Right cardiac atrium (tissue), 5 donors: ENCODE results near the gene AGPAT2. TPM values are rescaled to one million over a fixed set of nuclear protein-coding genes. Genes with fewer than 3 reads are reported as not detected.

Experiments used
- ATAC-seq, 2 donors: fragments of 200-7000 bp; cut with Tn5 transposase; one replicate each; pipeline versions ENCODE4 v1.8.0 to v1.9.1; 2020; ENCODE audit warnings: moderate library complexity in 2 of 2, mild to moderate bottlenecking in 1 of 2
- DNase-seq, 3 donors: peaks; one replicate each; pipeline ENCODE4 v3.0.0-alpha.2; 2020
- H3K27ac ChIP-seq: one replicate; pipeline ENCODE4 v1.5.1; 2013; ENCODE audit warnings: mild to moderate bottlenecking, low read length, control low read depth, moderate library complexity
- H3K27me3 ChIP-seq: one replicate; pipeline ENCODE4 v1.6.1; 2013; ENCODE audit not compliant: control insufficient read depth, insufficient read depth
- H3K4me1 ChIP-seq: one replicate; pipeline ENCODE4 v1.6.1; 2013; ENCODE audit warnings: low read length; ENCODE audit not compliant: control insufficient read depth, insufficient read depth
- H3K4me3 ChIP-seq: one replicate; pipeline ENCODE4 v1.5.1; 2013; ENCODE audit warnings: low read length, control low read depth
- H3K9me3 ChIP-seq: one replicate; pipeline ENCODE4 v1.6.1; 2013; ENCODE audit warnings: low read length; ENCODE audit not compliant: control insufficient read depth
- WGBS: extraction: QIAGEN DNeasy Blood & Tissue Kit; methylation state at CpG from one replicate; pipeline ENCODE4 v1.1.7; 2013; 5-methylcytosine and 5-hydroxymethylcytosine counted together
- intact Hi-C, 4 donors: fragments of 100-400 bp; cut with DNase I; formaldehyde crosslinking; loops; one replicate each; pipeline versions ENCODE4 v1.11.0 to v1.14.0; 2022 to 2023
- polyA plus RNA-seq: library from polyadenylated mRNA; stranded (reverse); fragments of 200-250 nt; gene quantifications from one replicate; pipeline ENCODE4 v1.2.3, GENCODE V29; 2013
- total RNA-seq, 4 donors: library from RNA; stranded (reverse); fragmentation: NEBNext Ultra II Directional; extraction: Animal tissue kit (Norgen Biotek cat#: 25700); gene quantifications; one replicate each; pipeline ENCODE4 v1.2.1, GENCODE V29; 2021
- donor health status: healthy with polysubstance abuse.
- donor health status: DM: no; HTN: yes; CAD: no.
- donor health status: DM: no; HTN: no; CAD: no.
- donor health status: DM: no; HTN: yes; CAD: no; lungs with severe emphysema.
- donor health status: DM: yes; HTN: yes; CAD: no.

Gene AGPAT2
- total and polyA plus RNA-seq, 5 donors = 63.0 to 149 (median 70.9) TPM

DNA sequence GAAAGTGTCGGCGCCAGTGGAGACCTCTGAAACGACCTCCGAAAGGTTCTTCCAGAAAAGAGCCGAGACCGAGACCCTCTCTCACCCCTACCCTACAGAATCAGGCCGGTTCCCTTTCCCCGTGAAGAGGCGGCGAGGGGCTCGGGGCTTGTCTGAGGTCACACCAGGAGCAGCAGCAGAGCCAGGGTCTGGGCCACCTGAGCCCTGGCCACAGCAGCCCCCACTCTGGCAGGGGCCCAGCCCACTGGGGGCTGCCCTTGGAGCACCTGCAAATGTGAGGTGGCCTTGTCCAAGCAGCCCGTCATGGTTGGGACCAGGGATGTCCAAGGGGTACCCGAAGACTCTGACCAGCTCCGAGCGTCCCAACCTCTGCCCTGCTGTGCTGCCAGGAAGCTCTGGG is 9.2 kb downstream of the AGPAT2 start:
- H3K4me3 ChIP-seq = no peak overlapping the region
- H3K9me3 ChIP-seq = no peaks in the 10 kb centered on the region
- DNase-seq (no peak), ATAC-seq (no peak)
- WGBS = 94% methylated on average over 15 of the region's 15 CpGs
- H3K27me3 ChIP-seq = no peaks in the 10 kb centered on the region
- peaks cover 3% of the 10 kb centered on the region for H3K4me1 ChIP-seq
- H3K27ac ChIP-seq = no peak overlapping the region
- intact Hi-C loops = no loop called here

DNA sequence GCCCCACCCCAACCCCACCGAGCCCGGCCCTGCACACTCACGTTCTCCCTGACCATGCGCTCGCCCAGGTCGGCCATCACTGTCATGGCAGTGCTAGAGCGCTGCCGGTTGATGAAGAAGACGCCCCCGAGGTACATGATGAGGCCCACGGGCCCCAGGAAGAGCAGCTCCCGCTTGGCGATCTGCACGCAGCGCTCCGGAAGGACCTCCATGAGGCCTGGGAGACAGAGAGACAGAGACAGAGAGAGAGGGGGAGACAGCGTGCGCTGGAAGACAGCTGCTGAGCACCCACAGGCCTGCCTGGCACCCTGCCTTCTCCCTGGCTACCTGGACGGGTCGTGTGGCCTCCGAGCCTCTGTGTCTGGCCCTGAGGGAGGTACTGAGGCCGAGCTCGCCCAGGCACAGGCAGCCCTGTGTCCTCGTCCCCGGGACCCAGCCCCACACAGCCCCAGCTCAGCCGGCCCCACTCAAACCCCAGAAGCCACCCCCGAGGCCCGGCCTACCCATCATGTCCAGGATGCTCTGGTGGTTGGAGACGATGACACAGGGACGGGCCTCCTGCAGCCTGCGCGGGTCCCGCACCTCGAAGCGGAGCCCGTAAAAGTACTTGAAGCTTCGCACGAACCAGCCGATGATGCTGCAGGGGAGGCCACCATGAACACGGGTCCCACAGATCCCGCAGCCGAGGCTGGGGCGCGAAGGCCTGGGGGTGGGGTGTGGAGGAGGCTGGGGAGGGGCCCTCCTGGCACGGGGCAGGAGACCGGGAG is 10.2 kb downstream of the AGPAT2 start:
- Histone ChIP-seq H3K9me3 (no peaks in the 10 kb centered on the region), H3K4me1 (peaks cover 3% of the 10 kb centered on the region), H3K27me3 (no peaks in the 10 kb centered on the region), H3K27ac (no peak overlapping the region), H3K4me3 (no peak overlapping the region)
- 83% methylated on average over 46 of the region's 46 CpGs for WGBS
- ATAC-seq (no peak), DNase-seq (no peak)
- intact Hi-C loops = no loop called here

DNA sequence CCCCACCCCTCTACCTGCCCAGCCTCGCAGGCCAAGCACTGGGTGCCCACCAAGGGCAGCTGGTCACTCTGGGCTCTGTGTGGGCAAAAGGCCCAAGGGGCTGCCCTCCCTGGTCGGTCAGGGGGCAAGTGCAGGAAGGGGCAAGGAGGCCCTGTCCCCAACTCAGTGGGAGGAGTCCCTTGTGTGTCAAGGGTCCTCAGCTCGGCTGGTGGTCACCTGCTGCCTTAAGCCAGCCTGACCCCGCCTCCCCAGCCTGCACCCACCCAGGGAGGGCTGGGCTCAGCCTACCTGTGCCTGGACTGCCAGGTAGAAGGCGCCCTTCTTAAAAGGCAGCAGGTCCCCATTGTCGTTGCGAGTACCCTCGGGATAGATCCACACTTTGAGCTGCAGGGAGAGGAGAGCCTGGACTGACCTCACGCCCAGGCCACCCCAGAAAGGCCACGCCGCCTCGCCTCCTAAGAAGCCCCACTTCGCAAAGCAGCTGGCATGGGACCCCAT is 10.9 kb downstream of the AGPAT2 start:
- peak in 1 of 3 donors; percentile 63 for DNase-seq
- Histone ChIP-seq H3K27me3 (no peaks in the 10 kb centered on the region), H3K4me3 (no peak overlapping the region), H3K4me1 (peaks cover 3% of the 10 kb centered on the region), H3K9me3 (no peaks in the 10 kb centered on the region), H3K27ac (no peak overlapping the region)
- 92% methylated on average over 13 of the region's 13 CpGs for WGBS
- intact Hi-C loops = no loop called here
- ATAC-seq = no peak

DNA sequence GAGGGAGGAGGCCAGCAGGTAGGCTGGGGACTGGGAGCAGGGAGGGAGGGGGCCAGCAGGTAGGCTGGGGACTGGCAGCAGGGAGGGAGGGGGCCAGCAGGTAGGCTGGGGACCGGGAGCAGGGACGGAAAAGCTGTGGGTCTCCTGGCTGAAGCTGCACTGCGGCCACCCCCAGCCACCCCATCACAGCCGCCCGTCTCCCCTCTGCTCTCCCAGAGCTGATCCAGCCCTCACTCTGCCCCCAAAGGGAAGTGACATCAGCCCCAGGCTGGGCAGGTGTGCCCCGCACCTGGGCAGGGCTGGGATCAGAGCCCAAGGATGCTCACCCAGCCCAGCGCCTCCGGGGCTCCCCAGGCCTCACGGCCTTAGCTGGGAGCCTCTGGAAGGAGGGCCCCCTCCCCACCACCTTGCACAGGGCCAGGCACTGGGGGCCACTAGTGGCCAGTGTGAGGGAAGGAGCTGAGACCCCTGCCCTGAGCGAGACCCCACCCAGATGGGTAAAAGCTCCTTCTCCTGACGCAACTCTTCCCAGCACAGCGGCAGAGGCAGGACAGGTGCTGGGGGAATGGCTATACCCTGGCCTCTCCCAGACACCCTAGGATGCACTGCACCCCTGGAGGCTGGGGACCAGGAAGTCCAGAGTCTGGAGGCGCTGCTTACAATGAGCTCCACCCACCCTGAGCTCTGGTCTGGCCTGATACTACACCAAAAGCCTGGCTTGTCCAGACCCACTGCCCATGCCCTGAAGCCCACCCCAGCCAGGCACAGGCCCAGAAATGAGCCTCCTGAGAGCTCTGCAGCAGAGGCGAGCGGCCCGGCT is 11.6 kb downstream of the AGPAT2 start:
- peak in 1 of 3 donors; percentile 49 for DNase-seq
- H3K9me3 ChIP-seq = no peaks in the 10 kb centered on the region
- H3K4me1 ChIP-seq = peaks cover 3% of the 10 kb centered on the region
- 80% methylated on average over 16 of the region's 16 CpGs for WGBS
- intact Hi-C loops = no loop called here
- H3K27ac ChIP-seq = no peak overlapping the region
- H3K4me3 ChIP-seq = no peak overlapping the region
- no peaks in the 10 kb centered on the region for H3K27me3 ChIP-seq
- peak in 1 of 2 donors; percentile 1 for ATAC-seq

DNA sequence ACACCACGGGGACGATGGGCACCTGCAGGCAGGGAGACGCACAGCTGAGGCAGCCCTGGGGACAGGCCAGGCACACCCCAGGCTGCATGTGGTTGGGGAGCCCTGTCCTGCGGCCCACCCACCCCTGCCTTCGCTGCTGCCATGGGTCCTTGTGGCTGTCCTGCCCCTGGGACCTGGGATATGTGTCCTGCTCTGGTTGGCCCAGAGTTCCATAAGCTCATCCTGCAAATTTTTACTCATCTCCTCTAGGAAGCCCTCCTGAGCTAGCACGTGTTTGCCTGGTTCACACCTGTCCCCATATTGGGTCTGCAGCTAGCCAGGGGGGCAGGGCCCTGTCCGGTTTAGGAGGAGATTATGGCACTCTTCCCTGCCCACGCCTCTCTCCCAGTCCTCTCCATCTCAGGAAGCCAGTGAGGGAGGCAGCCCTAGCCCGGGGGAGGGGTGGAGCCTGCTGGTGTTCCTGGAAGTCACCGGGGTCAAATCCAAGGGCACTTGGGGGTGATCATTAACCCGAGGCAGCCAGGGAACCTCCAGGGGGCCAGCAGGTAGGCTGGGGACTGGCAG is 12.4 kb downstream of the AGPAT2 start:
- no peak overlapping the region for H3K4me3 ChIP-seq
- no peaks in the 10 kb centered on the region for H3K27me3 ChIP-seq
- peak; percentile 79 to 85 (median 82) for DNase-seq
- no peak overlapping the region for H3K27ac ChIP-seq
- ATAC-seq = peak; percentile 5 to 24
- 61% methylated on average over 11 of the region's 11 CpGs for WGBS
- H3K9me3 ChIP-seq = no peaks in the 10 kb centered on the region
- H3K4me1 ChIP-seq = peaks cover 3% of the 10 kb centered on the region
- intact Hi-C loops = no loop called here

DNA sequence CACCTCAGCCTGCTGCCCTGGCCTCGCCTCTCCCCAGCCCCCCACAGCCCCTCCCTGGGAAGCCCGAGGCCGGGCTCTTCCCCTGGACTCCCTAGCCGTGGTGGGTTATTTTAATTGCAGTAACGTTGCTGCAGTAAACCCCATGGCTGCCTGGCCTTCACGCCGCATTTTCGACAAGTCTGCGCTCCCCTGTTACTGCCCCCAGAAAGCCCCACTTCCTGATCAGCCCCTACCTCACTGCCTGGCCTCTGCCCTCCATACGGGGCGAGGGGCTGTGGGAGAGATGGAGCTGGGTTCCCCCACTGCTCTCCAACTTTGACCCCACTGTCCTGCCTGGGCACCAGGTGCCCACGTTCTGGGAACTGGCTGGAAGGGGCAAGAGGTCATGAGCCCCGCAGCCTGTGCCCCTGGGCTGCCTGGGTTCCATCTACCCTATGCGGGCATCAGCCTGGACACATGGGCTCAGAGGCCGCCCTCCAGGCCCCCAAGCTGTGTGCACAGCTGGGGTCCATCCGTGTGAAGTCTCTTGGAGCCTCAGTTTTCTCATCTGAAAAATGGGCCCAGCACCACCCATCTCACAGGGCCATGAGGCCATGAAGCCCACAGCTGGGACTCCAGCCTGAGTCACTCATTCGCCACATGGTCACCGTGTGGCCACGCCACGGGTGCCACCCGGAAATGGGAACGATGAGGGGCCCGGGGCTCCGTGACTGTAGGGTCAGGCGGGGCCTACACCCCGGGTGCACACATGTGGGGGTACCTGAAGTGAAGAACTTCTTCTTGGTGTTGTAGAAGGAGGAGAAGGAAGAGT is 13.1 kb downstream of the AGPAT2 start:
- peaks cover 3% of the 10 kb centered on the region for H3K4me1 ChIP-seq
- no peaks in the 10 kb centered on the region for H3K27me3 ChIP-seq
- no peaks in the 10 kb centered on the region for H3K9me3 ChIP-seq
- no peak overlapping the region for H3K27ac ChIP-seq
- WGBS = 69% methylated on average over 26 of the region's 26 CpGs
- H3K4me3 ChIP-seq = no peak overlapping the region
- DNase-seq (no peak), ATAC-seq (peak; percentile 0 to 24)
- intact Hi-C loops = no loop called here

DNA sequence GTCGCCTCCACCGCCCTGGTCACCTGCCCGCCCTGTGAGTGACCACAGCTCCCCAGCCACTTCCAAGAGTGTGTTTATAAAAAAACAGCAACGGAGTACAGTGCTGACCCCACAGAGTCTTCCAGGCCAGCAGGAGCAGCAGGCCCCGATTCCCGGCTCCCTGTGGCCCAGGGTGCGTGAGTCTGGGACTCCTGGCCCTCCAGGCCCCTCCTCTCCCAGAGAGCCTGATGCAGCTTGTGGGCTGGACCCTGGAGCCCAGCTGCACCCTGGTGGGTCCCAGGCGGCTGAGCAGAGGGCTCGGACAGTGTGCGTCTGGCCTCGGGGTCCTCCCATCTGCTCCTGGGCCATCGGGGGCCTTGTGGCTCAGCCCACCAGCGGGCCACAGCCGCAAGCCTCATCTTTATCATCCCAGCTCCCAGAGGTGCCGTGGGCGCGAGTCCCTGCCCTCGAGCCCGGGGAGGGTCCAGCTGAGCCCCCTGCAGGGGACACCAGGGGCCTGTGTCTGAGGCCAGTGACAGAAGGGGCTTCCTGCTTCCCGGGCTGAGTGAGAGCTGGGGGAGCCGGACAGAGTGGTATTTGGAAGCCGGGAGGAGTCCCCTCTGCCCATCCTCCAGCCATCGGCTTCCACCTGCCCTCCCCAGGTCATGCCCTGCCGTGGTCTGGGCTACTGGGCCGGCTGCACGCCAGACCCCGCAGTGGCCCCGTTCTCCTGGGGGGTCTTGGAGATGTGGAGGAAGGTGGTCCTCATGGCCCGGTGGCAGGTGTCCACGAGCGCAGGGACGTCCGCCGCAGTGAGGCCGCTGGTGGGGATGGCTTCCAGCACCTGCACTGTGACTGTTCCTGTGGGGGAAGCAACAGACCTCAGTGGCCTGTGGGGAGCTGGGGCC is 13.9 kb downstream of the AGPAT2 start:
- H3K4me3 ChIP-seq = no peak overlapping the region
- no peak overlapping the region for H3K27ac ChIP-seq
- DNase-seq (no peak), ATAC-seq (peak; percentile 1 to 5)
- intact Hi-C loops = no loop called here
- WGBS = 62% methylated on average over 35 of the region's 35 CpGs
- H3K27me3 ChIP-seq = no peaks in the 10 kb centered on the region
- no peaks in the 10 kb centered on the region for H3K4me1 ChIP-seq
- no peaks in the 10 kb centered on the region for H3K9me3 ChIP-seq

DNA sequence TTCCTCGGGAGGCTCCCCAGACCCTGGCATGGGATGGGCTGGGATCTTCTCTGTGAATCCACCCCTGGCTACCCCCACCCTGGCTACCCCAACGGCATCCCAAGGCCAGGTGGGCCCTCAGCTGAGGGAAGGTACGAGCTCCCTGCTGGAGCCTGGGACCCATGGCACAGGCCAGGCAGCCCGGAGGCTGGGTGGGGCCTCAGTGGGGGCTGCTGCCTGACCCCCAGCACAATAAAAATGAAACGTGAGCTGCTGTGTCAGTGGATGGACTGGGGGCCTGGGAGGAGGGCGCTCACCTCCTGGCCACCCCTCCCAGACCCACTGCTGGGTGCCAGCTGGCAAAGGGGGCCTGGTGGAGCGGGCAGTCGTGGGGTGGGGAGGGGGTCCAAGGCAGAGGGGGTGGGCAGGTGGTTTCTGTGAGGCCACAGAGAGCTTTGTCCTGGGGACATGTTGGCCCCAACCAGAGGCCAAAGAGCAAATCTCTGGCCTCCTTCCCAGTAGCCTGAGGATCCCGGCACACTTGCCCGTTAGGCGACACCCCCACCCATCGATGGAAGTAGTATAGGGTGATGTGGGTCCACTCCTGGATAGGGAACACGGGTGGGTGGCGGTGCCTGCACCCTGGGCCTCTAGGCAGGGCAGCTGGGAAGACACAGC is 14.7 kb downstream of the AGPAT2 start:
- no peak overlapping the region for H3K4me3 ChIP-seq
- ATAC-seq = peak; percentile 0 to 1
- WGBS = 44% methylated on average over 14 of the region's 14 CpGs

DNA sequence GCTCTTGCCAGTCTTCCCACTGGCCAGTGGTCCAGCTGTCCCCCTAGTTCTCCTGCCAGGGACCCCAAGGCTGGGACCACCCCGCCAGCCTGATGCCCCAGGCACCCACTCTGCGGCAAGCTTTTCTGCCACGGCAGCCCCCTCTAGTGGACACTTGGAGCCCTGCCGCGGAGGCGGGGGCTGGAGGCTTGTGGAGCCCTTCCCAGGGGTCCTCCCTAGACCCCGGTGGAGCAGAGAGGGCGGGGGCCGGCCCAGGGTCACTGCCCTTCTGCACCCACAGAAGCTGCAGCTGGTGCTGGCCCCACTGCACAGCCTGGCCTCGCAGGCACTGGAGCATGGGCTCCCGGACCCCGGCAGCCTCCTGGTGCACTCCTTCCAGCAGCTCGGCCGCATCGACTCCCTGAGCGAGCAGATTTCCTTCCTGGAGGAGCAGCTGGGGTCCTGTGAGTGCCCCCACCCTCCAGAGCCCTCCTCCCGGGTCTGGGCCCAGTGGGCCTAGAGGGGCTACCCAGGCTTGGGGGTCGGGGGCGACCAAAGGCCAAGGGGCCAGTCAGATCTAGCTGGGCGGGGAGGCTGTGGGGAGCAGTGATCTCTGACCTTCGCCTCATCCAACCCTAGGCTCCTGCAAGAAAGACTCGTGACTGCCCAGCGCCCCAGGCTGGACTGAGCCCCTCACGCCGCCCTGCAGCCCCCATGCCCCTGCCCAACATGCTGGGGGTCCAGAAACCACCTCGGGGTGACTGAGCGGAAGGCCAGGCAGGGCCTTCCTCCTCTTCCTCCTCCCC is 15.4 kb downstream of the AGPAT2 start:
- Histone ChIP-seq H3K27me3 (no peaks in the 10 kb centered on the region), H3K4me3 (no peak overlapping the region), H3K27ac (no peak overlapping the region), H3K9me3 (no peaks in the 10 kb centered on the region), H3K4me1 (no peaks in the 10 kb centered on the region)
- 47% methylated on average over 27 of the region's 27 CpGs for WGBS
- ATAC-seq (no peak), DNase-seq (peak in 2 of 3 donors; percentile 79 to 85)
- intact Hi-C loops = no loop called here

More for the DNA sequence above, 14.7 kb downstream of the AGPAT2 start:
- Histone ChIP-seq H3K27ac (no peak overlapping the region), H3K4me1 (no peaks in the 10 kb centered on the region), H3K9me3 (no peaks in the 10 kb centered on the region), H3K27me3 (no peaks in the 10 kb centered on the region)
- DNase-seq = no peak
- intact Hi-C loops = no loop called here
